NCI-H446 treated with DMSO at 0.1 percent for 48 hours (cell line): Measurements from ENCODE around the gene SPECC1.
"Not testable (repeated sequence)": the region's sequence is repeated elsewhere in the genome, so short reads cannot be mapped to it uniquely, and the experiment has no call there.

ENCODE experiments used
- DNase-seq: peaks from one replicate; lab custom pipeline; 2025; lab: John Stamatoyannopoulos, UW

SPECC1 gene

GRCh38 chr17:20313306-20313705 is 304.1 kb downstream of the SPECC1 start:
- DNase-seq, result no peak

- DNase-seq, result no peak
Measured at GRCh38 chr17:20313891-20314290, 304.7 kb downstream of the SPECC1 start.

- DNase-seq, result no peak
Measured at GRCh38 chr17:20314834-20315233, 305.7 kb downstream of the SPECC1 start.

- no peak for DNase-seq
Measured at GRCh38 chr17:20315311-20315710, 306.2 kb downstream of the SPECC1 start.

GRCh38 chr17:20315821-20316220 is 306.7 kb downstream of the SPECC1 start:
- DNase-seq, result peak; percentile 3

GRCh38 chr17:20320535-20321229 is 311.5 kb downstream of the SPECC1 start:
- DNase-seq, result not testable (repeated sequence)

GRCh38 chr17:20321357-20321756 is 312.2 kb downstream of the SPECC1 start:
- not testable (repeated sequence) for DNase-seq

GRCh38 chr17:20327739-20328138 is 318.6 kb downstream of the SPECC1 start:
- not testable (repeated sequence) for DNase-seq

- DNase-seq, result not testable (repeated sequence)
Measured at GRCh38 chr17:20351405-20351804, 342.2 kb downstream of the SPECC1 start.

- not testable (repeated sequence) for DNase-seq
Measured at GRCh38 chr17:20352567-20352966, 343.4 kb downstream of the SPECC1 start.

- DNase-seq, result not testable (repeated sequence)
Measured at GRCh38 chr17:20363846-20364245, 354.7 kb downstream of the SPECC1 start.
